CD4-positive, alpha-beta T cell treated with Interleukin-4 for 4 hours (primary cell): Measurements from ENCODE around the gene ZFP69B.

Experiments used
- DNase-seq: peaks from one replicate; pipeline ENCODE4 v3.0.0-alpha.2; 2020

Gene ZFP69B

DNA sequence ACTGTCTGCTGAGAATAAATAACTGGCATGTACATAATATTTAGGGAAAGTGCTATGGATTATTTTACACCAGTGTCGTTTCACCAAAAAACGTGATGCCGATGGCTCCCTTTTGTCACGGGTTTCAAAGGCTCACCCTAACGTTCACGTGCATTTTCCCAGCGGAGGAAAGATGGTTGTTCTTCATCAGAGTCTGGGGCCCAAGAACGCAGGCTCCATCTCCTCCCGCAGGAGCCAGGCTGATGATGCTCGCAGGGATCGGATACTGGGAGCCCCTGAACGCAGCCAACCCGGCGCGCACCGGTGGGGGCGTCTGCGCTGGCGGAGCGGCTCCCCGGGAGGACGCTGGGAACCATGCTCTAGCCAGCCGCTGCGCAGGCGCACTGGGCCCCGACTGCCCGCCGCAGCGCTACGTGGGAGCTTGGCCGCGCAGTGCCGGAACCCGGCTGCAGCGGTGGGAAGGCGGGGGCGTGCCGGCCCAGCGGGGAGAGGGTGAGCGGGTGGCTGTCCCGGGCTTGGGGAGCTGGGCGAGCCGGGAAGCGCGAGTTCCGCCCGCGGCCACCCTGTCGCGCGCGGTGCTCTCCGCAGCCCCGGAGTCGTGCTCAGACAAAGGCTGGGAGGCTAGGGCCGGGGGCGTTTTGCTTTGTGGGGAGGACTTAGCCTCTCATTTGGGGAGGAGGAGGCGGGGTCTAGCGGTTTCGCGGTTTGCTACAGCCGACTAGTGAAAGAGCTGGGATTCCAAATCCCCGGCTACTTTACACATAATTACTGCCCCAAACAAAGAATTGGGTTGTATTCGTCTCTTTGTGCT, at the start of gene ZFP69B:
ZFP69B (plus strand) TSS at position 793 of the 811 bp plus-strand sequence. CDS start 486 bp downstream, outside the sequence.
- peak; percentile 82 for DNase-seq

DNA sequence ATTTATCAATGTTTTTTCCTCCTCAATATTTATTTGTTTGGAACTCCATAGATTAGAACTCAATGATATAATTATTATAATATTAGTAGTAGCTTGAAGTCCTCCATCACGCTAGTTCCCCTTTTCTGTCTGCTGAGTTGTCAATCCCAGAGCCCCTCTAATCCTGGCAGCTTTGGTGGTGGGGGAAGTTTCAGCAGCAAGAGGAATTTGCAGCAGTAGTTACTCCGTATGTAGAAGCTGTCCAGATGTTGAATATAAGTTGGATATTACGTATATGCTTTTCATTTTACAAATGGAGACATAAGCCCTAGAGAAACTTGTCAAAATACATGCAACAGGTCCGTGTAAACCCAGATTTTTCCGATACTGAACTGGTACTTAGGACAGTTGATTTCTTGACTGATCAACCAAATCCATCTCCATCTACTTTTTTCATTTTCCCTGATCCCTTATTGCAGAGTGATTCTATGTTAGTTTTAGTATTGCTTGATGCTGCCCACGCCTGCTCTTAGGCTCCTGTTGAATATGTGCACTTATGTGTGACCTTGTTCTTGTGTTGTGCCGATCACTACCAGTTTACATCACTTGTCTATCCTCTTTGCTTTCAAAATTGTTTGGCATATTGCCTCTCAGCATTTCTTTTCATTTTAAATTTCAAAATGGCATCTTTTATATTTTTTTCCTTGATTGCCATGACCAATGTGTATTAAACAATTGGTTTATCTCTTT, 48.6 kb upstream of the ZFP69B start:
- no peak for DNase-seq

DNA sequence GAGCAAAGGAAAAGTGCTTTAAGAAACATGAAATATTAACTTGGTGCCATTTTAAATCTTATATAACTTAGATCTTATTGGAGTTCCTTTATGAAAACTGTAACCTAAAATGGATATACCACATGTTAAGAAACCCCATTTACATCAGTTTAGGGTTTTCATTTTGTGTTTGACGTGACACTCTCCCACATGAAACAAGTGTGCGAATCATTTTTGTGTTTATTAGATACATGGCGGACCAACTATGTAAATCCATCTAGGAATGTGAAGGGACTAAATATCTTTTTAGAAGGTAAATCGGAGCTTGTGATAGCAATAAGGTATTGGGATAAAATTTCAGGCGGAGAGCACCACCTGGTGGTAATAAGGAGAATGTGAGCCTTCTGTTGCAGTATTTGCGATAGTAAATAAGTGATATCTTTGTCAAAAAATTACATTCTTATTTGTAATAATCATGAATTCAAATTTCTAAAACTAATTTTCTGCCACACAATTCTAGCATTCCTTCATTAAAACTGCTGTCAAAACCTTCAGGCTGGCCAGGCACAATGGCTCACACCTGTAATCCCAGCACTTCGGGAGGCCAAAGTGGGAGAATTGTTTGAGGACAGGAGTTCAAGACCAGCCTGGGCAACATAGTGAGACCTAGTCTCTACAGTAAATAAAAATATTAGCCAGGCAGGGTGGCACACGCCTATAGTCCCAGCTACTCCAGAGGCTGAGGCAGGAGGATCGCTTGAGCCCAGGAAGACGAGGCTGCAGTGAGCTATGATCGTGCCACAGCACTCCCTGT, 45.4 kb upstream of the ZFP69B start:
- peak; percentile 68 for DNase-seq

DNA sequence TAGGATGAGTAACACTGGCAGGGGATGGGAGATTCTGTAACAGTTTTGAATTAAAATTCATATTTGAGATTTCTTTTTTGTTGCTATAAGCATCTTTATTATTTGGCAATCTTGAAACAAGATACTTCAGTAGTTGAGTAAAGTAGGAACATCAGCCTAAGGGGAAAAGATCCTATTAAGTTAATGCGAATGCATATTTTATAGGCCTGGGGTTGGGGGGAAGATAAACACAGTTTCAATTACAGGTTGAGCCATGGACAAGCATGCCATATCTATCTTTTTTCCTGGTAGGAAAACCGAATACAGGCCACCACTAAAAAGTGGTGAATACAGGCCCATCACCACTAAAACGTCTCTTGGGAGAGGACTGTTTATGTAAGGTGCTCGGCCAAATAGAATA, 44.5 kb upstream of the ZFP69B start:
- DNase-seq: no peak

DNA sequence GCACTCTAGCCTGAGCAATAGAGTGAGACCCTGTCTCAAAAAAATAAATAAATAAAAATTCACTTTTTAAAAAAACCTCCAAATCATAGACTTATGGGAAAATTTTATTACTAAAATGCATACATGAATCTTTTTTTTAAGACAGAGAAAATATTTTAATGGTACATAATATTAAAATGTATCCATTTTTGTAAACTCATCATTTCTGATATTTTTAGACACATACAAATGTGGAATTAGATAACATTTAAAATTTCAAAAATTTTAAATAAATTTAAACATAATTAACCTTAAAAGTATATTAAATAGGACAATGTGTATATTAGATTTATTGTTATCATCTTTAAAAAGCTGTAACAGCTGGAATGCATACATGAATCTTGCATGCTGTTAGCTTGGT, 42.8 kb upstream of the ZFP69B start:
- no peak for DNase-seq

DNA sequence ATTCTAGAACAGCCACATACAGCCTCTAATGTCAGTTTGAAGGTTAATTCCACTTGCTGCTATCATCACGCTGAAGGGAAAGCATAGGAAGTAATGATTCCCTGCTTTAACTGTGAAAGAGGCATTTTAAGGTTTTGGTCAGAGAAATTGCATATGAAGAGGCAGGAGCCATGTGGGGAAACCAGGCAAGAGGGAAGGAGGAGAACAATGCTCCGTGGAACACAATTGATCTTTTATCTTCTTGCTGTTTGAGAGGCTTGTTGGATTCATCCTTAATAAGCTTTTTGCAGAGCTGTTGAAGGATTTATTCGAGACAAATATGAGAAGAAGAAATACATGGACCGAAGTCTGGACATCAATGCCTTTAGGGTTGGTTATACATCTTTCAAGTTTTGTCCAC, 40.8 kb upstream of the ZFP69B start:
- DNase-seq: no peak

DNA sequence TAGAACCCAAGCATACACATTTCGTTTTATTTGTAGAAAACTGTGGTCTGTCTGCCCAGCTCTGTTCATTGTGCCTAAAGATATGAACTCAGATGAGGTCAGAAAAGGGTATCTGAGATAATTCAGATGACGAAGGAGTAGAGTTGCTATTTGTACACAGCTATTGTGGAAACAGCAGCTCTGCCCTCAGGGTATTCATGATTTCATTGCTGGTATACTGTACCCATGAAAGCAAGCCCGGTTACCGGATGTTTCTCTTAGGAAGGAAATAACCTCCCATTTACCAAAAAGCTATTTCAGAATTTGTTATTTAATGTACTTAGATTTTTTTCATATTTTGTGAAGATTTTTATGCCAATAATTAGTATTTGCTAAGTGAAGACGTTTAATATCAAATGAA, 39.0 kb upstream of the ZFP69B start:
- no peak for DNase-seq

DNA sequence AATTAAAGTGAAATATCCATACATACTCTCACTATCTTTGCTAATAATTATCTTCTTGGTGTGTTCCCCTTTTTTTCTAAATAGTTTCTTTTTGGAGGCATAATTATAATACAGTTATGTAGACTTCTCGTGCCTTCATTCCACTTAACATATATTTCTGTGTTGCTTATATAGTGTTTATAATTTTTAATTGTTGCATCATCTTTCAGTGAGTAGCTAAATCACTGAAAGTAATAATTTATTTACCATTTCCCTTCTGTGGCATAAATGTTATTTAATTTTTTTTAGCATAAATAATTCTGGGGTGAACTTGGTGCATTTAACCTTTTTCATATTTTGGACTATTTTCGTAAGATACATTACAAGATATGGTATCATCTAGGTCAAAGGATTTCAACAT, 38.4 kb upstream of the ZFP69B start:
- no peak for DNase-seq

DNA sequence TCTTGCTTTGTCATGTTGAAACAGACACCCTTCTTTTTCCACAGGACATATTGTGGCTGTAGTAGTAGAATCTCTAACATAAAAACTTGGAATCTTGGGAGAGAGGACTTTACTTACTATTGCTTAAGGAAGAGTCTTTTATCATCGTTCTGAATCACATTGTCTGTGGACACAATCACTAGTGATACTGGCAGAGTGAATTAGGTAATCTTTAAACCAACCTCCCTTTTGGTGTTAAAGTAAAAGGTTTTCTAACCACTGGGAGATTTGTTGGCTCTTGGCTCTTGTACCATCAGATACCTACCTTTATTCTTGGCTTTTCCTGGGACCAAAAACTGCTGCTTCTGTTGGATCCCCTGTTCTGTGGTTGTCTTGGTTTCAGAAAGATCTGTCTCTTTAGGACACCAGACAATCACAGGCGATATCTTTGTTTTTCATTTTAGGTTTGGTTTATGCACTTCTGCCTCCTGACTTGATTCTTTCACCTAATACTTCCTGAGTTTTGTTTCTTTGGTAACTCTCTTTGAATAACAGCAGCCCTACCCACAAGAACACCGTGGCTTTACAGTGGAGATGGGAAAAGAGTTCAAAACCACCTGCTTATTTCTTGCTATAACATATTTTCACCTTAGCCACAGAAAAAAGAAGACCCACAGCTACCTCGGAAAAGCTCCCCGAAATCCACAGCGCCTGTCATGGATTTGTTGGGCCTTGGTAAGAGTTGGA, 36.6 kb upstream of the ZFP69B start:
- DNase-seq: no peak

DNA sequence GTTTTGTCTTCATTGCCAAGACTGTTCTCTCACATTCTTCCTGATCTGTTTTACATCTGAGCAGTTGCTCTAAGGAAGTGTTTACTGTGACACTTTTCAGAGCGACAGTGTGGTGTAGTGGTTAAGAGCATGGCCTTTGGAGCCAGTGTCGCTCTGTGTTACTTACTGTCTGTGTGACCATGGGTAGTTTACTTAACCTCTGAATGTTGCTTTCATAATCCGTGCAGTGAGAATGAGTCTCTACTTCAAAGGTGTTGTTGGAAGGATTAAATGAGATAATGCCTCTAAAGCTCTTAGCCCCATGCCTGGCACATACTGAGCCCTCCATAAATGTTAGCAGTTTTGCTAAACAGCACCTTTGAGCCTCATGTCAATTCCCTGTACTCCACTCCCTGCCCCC, 35.9 kb upstream of the ZFP69B start:
- DNase-seq: no peak

DNA sequence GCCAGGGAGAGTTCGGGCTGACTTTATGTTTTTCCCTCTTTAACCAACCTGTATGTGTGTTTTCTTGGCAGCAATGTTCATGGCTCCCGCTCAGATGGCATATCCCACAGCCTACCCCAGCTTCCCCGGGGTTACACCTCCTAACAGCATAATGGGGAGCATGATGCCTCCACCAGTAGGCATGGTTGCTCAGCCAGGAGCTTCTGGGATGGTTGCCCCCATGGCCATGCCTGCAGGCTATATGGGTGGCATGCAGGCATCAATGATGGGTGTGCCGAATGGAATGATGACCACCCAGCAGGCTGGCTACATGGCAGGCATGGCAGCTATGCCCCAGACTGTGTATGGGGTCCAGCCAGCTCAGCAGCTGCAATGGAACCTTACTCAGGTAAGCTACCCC, 33.6 kb upstream of the ZFP69B start:
- no peak for DNase-seq

DNA sequence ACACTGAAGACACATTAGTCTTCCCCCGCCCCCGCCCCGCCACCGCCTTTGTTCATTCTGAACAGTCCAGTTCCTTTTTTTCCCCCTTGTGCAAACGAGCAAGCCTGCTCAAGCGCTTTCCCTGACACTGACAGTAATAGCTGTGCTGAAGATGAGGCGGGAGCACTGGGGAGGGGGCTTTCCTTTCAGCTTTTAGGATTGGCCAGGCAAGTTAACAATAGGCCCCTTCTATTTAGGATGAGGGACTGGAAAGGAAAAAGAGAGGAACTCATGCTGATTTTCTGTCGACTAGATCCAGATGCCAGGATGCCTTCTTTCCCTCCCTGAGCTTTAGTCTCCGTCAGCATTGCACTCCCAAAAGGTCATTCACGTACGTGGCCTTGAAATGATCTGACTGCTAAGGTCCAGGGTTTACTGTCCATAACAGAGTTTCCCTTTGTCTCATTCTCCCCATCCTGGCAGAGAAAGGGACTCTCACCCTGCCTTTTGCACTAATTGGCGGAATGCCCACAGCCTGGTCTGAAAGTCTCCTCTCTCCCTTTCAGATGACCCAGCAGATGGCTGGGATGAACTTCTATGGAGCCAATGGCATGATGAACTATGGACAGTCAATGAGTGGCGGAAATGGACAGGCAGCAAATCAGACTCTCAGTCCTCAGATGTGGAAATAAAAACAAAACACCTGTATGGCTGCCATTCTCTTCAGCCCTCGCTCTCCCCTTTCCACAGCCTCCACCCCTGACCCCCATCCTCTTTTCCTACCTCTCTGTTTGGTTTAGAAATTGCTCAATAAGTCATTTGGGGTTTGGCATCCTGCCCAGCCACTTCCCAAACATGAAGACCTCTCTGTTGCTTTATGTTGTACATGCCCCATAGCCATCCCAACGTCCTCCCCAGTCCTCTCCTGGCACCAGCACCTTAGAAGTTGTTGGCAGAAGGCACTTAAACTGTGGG, 28.6 kb upstream of the ZFP69B start:
- no peak for DNase-seq

DNA sequence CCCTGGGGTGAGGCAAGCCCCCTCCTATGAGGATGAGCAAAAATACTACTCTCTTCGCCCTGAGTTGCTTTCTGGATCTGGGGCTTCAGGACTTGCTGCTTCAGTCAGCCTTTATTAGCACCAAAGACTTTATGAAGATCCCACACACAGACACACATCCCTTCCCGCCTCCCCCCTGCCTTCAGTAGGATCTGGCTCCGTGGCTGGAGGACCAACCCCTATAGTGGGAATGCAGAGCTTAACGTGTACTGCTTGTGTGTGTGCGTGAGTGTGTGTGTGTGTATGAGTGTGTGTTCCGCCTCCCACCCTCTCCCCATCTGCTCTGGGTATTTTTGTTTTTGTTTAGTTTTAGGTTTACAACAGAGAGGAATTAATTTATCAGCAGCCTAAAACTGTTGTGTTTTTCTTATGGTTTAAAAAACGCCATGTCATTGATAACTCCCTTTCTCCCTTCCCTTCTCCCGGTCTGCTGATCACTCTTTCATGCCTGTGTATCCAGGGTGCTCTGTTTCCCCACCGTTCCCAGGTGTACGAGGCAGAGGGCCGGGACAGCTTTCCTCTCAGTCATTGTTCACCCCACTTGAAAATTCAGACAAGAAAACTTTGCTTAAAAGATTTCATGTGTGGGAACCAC, 27.5 kb upstream of the ZFP69B start:
- DNase-seq: no peak

DNA sequence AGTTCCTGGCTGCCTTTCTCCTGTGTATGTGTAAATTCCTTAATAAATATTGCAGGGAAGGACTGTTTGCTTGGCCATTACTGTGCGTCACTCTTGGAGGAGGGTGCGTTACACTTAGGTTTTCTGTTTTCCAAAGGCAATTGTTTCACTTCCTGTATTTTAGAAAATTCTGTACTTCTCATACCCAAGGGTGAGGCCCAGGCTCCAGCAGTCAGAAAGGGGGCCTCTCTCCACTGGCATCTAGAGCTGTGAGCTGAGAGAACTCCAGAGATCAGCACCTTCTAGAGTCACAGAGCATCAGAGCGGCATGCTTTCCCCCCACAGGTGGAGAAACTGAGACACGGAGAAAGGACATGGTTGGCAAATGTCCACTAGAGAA, 27.0 kb upstream of the ZFP69B start:
- no peak for DNase-seq

DNA sequence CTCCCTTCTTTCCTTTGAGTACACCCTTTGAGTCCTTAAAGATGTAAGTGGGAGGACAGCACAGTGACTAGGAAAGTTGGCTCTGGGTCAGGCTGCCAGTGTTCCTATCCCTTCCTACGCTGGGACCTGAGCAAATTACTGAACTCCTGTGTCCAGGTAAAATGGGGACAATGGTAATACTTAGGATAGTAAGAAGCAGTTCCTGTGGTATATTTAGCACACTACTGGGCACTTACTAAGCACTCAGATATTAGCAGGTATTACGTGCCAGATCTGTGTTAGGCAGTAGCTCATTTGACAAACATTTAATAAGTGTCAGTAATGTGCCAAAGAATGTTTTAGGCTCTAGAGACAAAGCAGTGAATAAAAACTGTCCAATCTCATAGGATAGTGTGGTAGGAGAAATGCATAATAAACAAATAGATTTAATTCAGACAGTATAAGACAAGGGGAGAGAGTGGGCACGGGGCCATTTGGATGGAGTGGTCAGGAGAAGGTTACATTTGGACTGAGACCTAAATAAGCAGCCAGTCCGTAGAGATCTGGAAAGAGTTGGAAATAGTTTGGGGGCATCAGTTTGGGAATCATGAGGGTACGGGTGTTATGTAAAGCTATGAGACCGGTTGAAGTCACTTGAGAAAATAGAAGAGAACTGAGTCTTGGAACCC, 26.2 kb upstream of the ZFP69B start:
- no peak for DNase-seq

DNA sequence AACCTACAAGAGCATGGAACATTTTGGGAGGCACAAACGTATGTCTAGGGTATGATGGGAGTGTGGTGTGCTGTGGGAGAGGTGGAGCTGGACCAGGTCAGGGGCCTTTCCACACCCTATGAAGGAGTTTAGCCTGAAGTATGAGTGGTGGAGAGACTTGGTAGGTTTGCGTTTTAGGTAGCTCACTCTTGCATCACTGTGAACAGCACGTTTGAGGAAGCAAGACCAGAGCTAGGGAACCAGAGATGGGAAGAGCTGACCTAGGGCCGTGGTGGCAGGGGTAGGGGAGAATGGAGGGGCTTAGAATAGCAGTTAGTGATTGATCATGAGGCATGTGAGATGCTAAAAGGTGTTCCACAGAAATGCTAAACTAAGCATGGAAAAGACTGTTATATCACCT, 25.1 kb upstream of the ZFP69B start:
- DNase-seq: no peak

DNA sequence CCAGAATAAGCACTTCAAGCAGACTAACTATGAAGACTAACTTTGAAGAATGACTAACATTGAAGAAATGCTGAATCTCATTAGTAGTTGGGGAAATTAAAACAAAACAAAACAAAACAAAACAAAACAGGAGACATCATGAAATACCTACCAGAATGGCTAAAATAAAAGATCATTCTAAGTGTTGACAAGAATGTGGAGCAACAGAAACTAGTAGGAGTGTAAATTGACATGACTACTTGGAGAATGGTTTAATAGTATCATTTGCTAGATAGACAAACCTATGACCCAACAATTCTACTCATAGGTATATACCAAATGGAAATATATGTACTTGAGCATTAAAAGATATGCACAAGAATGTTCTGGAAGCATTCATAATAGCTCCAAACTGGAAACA, 18.9 kb upstream of the ZFP69B start:
- DNase-seq: no peak

DNA sequence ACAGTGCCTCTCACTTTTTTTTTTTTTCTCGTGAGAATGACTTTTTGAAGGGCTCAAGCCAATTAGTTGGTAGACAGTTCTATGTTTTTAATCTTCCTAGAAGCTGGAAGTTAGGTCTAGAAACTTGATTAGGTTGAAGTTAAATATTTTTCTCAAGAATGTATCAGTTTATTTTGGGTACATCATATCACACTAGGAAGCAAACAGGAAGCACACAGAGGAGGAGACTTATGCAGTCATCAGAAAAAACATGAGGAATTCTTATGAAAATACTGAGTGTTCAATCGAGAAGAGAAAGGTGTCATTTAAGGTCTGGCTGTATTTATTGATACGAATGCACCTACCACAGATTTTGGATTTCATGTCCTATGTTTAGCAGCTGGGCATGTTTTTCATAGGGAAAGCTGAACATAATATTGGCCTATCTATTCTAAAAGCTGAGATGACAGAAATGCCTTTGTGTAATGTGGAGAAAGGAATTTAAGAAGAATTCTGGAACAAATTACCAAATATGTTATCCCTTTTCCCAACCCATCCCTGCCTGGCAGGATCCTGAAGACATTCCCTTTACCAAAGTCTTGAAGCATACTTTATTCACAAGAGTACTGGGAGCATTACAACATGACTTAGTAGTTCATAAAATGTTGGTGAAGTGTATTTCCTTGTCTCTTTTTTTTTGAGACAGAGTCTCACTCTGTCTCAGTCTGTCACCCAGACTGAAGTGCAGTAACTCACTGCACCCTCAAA, 17.5 kb upstream of the ZFP69B start:
- DNase-seq: no peak

DNA sequence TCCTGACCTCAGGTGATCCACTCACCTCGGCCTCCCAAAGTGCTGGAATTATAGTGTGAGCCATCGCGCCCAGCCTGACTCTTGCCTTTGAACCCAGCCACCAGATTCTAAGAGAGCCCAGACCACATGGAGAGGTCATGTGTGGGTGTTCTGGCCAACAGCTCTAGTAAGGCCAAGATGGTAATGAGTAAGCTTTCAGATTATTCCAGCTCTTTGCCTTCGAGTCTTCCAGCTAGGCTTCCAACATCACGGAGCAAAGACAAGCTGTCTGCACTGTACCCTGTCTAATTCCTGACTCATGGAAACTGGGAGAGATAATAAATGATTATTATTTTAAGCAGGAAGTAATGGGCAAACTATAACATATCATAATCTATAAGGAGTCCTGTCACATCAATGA, 14.8 kb upstream of the ZFP69B start:
- no peak for DNase-seq

DNA sequence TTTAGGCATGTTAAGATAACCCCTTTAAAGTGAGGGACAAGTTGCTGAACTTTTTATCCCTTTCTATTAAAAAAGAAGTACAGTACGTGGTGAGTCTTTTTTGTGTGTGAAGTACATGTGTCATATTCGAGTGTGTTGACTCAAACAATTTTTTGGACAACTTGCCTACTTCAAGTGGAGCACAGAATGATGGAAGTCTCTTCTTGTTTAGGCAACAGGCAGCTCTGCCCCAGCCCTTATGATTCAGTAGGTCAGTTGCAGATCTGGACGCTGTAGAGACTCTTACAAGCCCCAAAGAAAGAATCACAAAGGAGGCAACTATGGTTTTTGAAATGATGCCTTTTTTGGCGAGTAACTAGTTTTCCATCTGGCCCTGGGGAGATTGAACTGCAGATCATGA, 14.4 kb upstream of the ZFP69B start:
- no peak for DNase-seq
